HG03442 (cell line): ENCODE results near the gene CACNA1S.

ENCODE experiments used
- ATAC-seq: cut with Tn5 transposase; IDR thresholded peaks from one replicate; pipeline ENCODE4 v1.9.1; 2021; ENCODE audit warnings: mild to moderate bottlenecking, moderate library complexity; ENCODE audit not compliant: unreplicated experiment

The CACNA1S gene

DNA sequence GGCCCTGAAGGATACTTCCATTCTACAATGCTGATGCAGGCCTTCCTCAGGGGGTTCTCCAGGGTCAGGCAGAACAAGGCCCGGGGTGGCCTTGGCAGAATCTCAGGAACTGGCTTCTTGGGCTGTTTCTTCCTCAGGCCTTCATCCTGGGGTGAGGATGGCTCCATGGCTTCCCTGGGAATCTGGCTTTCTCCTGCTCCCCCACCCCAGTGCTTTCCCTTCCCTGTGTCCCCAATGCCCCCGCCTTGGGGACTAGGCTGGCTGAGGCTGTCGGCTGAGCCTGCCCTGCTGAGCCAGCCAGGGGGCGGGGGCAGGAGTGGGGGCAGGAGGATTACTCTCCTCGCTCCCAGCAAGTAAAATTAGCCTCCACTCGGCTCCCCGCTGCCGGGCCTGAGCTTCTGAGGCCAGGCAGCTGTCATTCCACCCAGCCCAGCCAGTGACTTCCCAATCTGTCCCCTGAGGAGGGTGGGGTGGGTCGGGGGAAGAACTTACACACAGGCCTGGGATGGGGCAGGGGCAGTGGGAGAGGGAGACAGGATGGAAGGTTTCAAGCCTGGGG, at the start of gene CACNA1S:
Gene CACNA1S, minus strand, starts transcription at position 254 of the 559 bp plus-strand sequence. Its CDS starts 87 bp downstream, at position 167.
- ATAC-seq = no peak

DNA sequence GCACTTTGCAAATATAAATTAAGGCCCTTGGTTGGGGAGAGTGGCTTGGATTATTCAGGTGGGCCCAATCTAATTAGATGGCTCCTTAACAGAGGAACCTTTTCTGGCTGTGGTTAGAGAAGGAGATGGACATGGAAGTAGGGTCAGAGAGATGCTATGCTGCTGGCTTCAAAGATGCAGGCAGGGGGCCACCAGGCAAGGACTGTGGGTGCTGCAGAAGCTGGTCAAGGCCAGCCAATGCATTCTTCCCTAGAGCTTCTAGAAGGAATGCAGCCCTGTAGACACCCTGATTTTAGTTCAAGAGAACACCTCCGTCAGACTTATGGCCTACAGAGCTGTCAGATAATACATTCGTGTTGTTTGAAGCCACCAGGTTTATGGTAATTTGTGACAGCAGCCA, 45.7 kb upstream of the CACNA1S start:
- ATAC-seq = no peak

DNA sequence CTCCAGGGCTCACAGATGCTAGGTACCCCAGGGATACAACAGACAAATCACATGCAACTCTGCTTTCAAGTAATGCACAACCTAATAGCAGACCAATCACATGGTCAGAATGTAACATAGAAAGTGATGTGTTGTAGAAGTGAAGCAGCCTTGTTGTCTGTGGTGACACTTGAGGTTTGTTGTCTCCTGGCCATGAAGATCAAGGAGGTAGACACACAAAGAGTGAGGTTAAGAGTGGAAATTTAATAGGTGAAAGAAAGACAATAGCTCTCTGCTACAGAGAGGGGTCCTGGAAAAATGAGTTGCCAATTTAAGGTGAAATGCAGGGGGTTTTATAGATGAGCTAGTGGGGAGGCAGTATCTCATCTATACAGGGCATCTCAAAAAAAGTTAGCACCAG, 44.6 kb upstream of the CACNA1S start:
- ATAC-seq = no peak

DNA sequence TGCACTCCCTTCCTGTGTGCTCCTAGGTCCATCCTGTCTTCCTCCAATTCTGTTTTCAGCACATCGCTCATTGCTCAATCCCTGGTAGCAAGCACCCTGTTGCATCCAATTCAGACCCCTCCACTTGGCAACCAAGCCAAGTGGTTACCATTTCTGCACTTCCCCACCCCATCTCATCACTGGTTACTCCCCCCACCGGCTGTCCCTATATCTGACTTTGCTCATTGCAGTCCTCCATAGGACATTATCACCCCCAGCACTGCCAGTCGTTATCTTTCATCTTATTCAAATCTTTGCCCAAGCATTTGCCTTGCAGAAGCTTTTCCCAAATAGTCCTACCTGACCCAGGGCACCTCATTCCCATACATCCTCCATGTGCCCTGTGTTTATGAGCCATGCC, 44.1 kb upstream of the CACNA1S start:
- no peak for ATAC-seq

DNA sequence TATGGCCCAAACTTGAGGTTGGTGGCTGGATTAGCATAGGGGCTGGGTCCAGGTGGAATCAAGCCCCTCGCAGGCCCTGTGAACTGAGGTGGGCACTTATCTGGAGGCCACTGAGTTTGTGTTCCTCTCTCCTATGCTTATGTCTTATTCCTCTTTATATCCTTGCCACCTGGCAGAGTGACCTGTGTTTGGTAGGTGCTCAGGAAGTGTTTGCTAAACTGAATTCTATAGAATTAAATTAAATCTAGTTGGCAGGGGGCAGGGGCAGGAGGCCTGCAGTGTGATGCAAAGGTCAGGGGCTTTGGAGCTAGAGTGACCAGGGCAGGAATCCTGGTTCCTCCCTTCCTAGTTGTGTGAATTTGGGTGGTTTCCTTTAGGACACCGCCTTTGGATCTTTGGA, 43.1 kb upstream of the CACNA1S start:
- ATAC-seq = no peak

DNA sequence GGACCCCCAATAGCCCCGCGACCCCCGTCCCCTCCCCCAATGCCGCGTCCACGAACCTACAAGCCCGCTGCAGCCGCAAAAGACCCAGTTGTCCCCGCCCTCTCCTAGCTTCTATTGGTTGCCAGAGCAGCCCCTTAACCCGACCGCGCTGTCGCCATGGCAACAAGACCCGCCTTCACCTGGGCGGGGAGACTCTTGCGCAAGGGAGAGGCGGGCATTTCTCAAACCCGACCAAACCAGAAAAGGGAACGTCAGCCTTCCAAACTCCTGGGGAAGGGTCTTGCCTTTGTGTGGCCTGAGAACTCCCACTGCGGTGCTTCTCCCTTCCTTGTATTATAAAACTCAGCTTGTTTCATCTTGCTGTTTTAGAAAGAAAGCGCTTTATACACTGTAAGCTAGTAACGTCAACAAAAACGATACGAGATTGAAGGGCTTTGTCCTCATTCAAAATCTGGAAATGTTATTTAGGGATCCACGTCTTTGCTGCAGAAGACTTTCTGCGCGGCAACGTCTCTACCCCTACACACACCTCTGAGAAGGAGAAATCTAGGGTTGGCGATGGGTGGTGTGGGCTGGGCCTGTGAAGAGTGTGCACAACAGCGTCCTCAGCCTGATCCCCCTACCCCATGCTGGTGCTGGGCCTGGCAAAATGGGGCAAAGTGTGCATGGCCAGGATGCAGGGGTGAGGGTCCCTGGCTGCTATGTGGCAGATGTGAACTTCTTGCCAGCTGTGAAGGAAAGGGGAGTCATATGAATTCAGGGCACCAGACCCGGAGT, 42.4 kb upstream of the CACNA1S start, which contains the start of gene TMEM9:
Gene TMEM9, minus strand, starts transcription at position 86 of the 777 bp plus-strand sequence. CDS start 551 bp downstream, outside the sequence.
- peak; percentile 97 for ATAC-seq

DNA sequence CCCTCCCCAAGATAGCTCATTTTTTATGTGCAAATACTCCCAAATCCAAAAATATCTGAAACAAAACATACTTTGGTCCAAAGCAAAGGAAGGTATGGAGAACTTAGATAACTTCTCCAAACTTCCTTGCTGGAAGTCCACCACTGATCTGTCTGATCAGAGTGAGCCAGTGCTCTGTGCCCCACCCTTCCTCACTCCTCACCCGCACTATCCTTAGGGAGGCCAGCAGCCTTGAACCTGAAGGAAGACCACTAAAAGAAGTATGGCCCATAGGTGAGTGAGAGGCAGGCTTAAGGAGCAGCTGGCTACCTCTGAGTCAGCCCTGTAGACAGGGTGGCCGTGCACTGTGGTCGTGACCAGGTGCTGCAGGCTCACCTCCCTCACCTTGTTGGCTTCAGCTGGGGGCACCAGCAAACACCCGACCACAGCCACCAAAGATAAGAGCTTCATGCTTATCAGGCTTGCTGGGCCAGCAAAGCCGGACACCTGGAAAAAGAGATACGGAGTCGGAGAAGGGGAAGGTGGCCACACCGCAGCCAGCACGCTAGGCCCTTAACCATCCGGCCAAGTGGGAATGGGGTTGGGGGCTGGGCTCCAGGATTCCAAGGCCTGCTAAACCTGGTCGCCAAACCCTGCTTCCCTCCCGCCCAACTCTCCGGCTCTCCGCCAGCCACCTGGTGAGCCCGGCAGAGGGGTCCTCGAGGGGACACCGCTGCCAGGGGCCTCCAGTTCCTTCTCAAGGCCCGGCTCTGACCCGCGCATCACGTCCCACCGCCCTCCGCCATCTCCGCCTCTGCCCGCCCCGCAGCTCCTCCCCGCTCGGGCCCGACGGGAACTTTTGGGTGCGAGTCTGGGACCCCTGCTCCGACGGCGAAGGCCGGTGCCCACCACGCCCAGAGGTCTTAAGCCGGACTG, 41.5 kb upstream of the CACNA1S start:
- ATAC-seq = peak; percentile 66

DNA sequence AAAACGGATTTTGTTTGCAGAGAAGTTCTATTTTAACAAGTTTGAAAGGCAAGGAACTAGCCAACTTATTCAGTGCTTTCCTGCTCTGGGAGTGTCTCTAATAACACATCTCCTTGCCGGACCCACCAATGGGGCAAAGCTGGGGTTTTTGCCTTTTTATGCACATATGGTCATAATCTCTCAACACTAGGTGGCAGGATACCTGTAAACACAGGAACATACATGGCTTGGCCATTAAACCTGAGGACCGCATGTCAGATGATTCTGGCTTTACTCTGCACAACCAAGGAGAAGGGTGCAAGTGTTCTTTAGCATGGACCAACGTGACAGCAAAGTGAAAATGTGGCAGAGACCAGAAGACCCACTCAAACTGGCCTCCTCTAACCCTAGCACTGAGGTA, 37.2 kb upstream of the CACNA1S start:
- no peak for ATAC-seq

DNA sequence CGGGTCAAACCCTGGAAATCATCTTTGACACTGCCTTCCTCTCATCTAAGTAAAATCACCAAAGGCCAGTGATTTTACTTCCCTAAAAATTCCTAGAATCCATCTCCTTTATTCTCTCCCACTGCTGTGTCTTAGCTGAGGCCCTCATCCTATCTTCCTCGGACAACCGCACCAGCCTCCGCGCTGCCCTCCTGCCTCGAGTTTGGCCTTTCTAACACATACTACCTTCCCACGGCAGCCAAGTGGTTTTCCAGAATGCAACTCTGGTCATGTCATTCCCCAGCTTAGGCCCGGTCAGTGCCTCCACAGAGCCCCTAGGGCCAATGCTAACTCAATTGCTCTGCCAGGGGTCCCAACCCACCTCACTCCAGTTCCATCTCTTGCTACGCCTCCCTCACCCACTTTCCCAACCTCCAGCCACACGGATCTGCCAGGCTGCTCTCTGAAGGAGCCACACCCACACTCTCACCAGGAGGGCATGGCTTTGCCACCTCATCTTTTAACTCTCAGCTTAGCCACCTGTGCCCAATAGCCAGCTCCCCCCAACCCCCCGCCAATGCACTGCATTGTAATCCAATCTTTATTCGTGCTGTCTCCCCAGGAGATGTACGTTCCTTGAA, 35.3 kb upstream of the CACNA1S start:
- no peak for ATAC-seq

DNA sequence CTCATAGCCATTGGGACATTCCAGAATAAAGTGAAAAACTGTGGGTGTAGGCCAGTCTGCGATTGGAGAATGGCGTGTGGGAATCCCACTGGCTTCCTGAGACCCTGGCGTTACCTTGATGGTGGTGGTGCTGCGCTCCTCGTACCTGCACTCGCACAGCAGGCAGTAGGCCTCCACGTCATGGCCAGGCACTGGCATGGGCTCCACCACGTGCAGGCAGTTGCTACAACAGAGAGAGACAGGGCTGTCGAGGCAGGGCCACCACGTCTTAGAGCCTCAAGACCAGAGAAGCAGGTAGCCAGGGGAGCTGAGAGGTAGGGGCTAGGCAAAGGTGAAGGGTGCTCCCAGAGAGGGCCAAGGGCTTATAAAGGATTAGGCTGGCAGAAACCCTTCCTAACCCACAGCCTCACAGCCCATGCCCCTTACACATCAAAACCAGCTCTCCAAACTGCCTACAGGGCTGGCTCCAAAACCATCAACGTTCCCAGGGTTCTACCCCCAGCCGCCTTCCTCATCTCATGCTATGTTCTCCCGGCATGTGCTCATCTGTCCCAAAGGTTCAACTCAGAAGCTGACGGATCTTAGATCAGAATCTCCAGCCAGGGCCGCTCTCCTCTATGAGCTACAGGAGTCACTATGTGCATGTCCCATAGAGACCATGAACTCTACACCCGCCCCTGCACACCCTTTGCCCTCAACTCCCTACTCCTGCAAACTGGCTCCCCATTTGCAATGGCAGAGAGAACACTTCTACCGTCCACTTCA, 34.6 kb upstream of the CACNA1S start:
- no peak for ATAC-seq

DNA sequence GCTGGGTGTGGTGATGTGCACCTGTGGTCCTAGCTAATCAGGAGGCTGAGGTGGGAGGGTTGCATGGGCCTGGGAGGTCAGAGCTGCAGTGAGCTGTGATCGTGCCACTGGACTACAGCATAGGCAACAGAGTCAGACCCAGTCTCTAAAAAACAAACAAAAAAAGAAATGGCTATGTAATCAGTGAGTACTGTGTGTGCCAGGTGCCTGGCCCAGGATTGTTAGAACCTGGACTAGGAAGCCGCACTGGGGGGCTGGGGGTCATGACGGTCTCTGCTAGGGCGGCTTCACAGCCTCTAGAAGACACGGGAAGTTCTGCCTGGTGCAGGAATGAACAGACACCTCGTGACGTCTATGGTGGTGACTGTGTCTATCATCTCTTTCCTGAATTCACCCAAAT, 33.6 kb upstream of the CACNA1S start:
- ATAC-seq = no peak

DNA sequence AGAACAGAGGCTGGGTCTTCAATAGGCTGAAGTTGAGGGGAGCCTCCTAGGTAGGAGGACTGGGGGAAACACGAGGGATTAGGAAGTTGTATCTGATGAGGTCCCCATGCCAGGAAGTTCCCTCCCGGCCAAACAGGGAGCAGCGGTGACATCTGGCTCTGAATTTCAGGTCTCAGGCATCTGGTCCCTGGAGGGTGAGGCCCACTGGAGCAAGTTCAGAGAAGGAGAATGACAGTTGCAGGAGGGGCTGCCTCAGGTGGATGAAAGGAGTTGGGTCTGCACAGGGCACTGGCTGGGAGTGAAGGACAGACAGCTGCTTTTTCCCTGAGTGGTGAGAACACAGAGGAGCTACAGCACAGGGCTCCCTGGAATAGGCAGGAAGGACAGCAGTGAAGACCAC, 32.9 kb upstream of the CACNA1S start:
- ATAC-seq = no peak

DNA sequence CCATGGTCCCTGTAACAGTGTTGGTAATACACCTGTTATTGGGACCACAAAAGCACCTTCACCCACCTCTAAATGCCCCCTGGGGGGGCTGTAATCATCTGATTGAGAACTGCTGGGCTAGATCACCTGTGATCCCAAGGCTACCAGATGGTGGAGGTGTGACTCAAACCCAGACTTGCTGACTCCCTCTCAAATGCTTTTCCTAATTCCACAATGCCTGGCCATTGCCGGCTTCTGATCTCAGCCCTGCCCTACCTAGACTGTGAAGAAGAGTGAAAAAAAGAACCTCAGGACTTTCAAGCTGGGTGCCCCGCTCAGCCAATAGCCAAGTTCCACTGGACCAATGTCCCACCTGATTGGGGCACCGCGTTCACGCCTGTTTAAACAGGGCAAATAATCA, 32.5 kb upstream of the CACNA1S start:
- no peak for ATAC-seq

DNA sequence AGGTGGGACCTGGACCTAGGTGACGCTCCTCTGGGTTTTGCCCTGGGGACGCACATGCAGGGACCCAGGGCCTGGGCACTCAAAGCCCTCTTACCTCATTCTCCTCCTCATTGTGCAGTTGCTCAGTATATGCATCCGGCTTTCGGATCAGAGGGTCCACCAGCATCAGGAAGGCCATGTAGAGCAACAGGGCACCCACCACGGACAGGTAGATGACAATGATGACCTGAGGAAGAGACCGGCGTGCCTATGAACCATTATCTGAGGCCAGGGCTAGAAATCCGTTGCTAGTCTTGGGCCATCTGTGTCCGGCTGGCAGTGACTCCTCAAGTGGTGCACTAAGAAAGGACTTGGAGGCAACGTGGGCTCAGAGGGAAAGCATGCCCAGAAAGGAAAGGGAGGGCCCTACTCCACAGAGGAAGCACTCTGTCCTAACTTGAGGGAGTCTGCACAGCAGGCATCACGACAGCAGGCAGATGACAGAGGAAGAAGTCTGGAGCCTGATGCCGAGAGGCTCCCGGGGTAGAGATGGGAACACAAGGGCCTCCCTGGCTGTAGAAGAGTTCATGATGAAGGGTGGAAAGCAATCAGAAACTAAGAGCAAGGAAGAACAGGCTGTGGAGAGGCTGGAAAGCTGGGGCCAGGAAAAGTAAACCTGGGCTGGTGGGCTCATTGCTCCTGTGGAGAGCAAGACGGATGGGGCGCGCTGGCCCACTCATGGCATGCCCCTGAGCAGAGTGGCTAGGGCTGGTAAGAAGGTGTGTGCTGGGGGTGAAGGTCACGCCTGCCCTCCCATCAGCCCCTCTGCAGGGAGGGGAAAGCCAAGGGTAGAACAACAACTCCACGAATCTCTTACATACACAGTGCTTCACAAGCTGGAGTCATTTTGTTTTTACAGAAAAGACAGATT, 31.8 kb upstream of the CACNA1S start:
- ATAC-seq = no peak

DNA sequence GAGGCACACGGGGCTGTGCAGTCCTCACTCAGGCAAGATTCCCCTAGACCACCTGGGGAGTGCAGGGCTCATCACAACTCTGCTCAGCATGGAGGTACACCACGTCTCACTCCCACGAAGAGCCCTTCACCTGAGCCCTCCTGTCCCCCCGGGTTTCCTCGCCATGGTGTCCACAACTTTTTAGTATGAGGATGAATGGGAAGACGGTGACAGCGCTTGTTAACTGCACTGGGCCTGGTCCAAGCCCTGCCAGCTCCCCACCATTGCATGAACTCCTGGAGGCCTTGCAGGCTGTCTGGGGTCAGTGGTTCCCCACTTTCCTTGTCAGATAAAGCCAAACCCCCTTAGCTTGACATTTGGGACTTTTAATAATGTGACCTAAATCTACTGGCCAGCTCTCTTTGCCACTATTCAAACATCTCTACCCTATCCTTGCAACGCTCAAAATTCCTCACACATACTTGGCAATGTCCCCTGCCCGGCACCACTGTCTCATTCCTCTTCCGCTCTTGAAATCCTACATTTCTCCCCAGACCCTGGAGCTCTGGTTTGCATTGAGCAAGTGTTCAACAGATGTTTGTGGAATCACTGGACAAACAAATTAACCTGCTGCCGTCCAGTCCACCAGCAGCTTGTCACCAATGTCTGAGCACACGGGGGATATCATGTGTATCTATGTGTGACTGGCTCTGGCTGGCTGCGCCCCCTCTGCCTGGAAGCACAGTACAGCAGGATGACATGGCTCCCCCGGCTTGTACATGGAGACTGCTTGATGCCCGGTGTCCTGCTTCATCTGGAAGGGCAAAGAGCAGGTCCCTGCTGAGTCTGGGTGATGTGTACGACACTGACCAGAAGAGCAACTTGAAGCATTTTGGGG, 30.9 kb upstream of the CACNA1S start:
- ATAC-seq = no peak

DNA sequence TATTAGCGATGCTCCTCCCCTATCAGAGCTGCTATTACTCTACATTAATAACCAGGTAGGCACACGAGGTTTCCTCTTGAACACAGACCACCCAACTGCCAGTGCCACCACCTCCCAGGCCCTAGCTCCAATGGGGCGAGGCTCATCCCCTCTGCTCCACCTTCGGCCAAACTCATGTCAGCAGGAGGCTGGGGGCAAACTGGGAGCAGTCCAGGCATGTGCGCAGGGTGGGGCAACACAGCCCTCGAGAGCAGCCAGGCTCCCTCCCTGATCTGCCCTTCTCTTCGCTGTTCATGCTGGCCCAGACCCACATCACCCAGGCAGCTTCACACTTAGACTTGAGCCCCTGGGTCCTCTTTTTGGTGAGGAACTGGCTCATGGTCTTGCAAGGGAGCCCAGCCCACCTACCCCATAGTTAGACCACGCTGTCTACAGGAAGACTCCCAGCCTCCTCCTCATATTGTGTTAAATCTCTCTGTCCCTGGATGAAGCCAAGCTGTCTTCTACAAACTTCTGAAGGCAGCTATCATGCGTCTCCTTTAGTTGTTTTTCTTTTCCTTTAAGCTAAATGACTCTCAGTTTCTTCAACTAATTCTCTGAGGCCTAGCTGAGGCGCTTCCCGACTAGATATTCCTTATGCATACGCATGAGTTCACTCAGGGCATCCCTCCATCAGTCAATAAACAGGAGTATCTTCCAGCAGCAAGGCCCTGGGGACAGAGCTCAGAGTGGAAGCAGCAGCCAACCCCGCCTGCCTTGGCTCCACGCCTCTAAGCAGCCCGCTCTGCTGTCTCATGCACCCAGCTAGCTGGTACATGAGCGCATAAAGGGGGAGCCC, 30.0 kb upstream of the CACNA1S start:
- ATAC-seq = no peak

DNA sequence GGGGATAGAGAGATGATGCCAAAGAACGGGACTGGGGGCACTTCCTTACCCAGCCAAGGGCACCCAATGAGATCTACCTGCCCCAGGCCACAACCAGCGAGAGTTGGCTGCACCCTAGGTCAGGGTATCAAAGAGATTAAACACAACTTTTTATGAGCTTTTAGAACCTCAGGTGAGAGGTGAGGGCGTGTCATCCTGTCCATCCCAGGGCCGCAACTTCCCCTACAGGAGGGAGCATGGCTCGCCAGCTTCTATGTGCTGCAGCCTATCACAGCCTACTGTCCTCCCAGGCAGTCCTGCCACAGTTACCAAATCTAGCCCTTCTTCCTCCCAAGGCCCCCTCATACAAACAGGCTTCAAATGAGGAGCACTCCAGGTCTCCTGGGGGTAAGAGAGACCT, 29.2 kb upstream of the CACNA1S start:
- ATAC-seq = no peak

DNA sequence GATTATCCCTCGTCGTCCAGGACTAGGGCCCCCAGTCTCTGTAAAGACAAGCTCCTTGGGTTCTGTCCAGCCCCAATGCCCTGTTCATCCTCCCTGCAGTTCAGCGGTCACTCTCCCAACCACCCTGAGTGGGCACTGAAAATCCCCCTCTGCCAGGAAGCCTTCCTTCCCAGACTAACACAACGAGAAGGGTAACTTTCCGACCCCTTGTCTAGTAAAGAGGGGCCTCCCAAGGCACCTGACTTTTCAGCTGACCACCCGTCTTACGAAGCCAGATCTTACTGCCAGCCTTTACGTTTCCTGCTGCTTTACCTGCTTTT, 28.7 kb upstream of the CACNA1S start:
- ATAC-seq = no peak
